ES-I3 (cell line): ENCODE measurements around the gene TCP1.
"Not testable (repeated sequence)": the region's sequence is repeated elsewhere in the genome, so short reads cannot be mapped to it uniquely, and the experiment has no call there.

Source experiments
- H3K36me3 ChIP-seq: 2 replicates; pipeline ENCODE4 v1.6.1; 2013; ENCODE audit warnings: mild to moderate bottlenecking, low read length, control low read depth, moderate library complexity; ENCODE audit not compliant: insufficient read depth
- H3K4me1 ChIP-seq: 2 replicates; pipeline ENCODE4 v1.6.1; 2013; ENCODE audit warnings: mild to moderate bottlenecking, control low read depth, low read length; ENCODE audit not compliant: insufficient read depth
- H3K9ac ChIP-seq: 2 replicates; pipeline ENCODE4 v1.6.1; 2013; ENCODE audit warnings: low read depth, mild to moderate bottlenecking, low read length, moderate library complexity
- H3K9me3 ChIP-seq: 2 replicates; pipeline ENCODE4 v1.6.1; 2013; ENCODE audit warnings: mild to moderate bottlenecking, low read length, moderate library complexity; ENCODE audit not compliant: control insufficient read depth, insufficient read depth

The TCP1 gene

GRCh38 chr6:159753081-159753872 lies 36.1 kb downstream of the TCP1 start:
- 0 out of 2 replicates have a peak, but pooled peaks cover under 1% of the 10 kb centered on the region for H3K4me1 ChIP-seq
- H3K9ac ChIP-seq = no peak overlapping the region
- H3K9me3 ChIP-seq = no peaks in the 10 kb centered on the region
- H3K36me3 ChIP-seq = peaks cover 23% of the 10 kb centered on the region

DNA sequence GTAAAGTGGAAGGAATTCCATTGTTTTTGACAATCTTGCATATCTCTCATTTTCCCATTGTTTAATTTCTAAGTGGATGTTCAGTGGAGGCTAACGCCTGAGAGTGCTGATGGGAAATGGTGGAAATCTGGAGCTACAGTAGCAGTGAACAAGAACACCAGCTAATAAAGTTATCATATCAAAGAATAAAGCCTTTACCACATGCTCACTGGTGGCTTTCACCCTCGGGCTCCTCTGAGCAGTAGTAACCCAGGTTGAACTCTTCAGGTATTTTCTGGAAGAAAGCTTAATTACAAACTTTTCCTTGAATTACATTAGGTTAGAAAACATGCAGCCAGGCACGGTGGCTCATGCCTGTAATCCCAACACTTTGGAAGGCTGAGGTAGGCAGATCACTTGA lies 38.0 kb downstream of the TCP1 start:
- H3K4me1 ChIP-seq = no peaks in the 10 kb centered on the region
- H3K36me3 ChIP-seq = peaks cover 23% of the 10 kb centered on the region
- H3K9ac ChIP-seq = no peak overlapping the region
- H3K9me3 ChIP-seq = no peaks in the 10 kb centered on the region

- not testable (repeated sequence) for H3K9me3 ChIP-seq, H3K9ac ChIP-seq, H3K4me1 ChIP-seq
- peaks cover 25% of the 10 kb centered on the region for H3K36me3 ChIP-seq
Measured at GRCh38 chr6:159748127-159748526, 41.3 kb downstream of the TCP1 start.

GRCh38 chr6:159746759-159747158 lies 42.6 kb downstream of the TCP1 start:
- H3K9me3 ChIP-seq = no peaks in the 10 kb centered on the region
- peaks cover 29% of the 10 kb centered on the region for H3K36me3 ChIP-seq
- no peaks in the 10 kb centered on the region for H3K4me1 ChIP-seq
- H3K9ac ChIP-seq = no peak overlapping the region

GRCh38 chr6:159745081-159745480 lies 44.3 kb downstream of the TCP1 start:
- H3K9ac ChIP-seq = no peak overlapping the region
- H3K9me3 ChIP-seq = no peaks in the 10 kb centered on the region
- no peaks in the 10 kb centered on the region for H3K4me1 ChIP-seq
- peaks cover 33% of the 10 kb centered on the region for H3K36me3 ChIP-seq

DNA sequence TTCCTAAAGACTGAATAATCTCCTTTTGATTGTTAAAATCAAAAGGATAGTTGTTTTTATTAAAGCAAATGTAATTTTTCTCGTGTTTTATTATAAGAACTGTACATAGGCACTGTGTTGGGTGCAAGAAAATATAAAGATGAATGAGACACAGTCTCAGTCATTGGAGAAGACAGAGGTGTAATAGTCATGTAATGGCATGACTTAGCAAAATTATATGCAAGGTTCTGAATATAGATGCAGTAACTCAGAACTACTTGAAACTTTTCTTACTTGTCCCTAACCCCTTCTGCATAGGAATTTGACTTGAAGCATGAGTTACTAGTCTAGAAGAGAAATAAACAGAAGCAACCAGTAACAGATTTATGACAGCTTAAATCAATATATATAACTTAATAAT lies 47.2 kb downstream of the TCP1 start:
- Histone ChIP-seq H3K4me1 (no peaks in the 10 kb centered on the region), H3K9ac (no peak overlapping the region), H3K36me3 (peaks cover 30% of the 10 kb centered on the region), H3K9me3 (no peaks in the 10 kb centered on the region)

DNA sequence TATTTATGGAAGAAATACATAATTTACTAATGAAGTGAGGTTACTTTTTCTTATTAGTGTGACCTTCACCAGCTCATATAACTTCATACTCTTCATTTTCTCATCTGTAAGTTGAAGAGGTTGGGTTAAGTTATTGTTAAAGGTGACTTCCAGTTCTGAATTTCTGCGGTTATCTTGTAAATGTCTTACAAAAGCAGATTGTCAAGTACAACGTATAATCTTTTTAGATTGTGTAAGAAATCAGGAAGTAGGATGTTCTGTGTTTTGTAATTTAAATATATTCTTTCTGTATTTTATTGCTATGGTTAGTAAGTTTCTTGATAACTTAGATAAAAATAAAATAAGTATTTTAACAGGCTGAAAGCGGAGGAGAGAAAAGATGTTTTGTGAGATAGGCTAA lies 50.1 kb downstream of the TCP1 start:
- Histone ChIP-seq H3K9me3 (no peaks in the 10 kb centered on the region), H3K36me3 (peaks cover 14% of the 10 kb centered on the region), H3K4me1 (no peaks in the 10 kb centered on the region), H3K9ac (no peak overlapping the region)

- peaks cover 10% of the 10 kb centered on the region for H3K36me3 ChIP-seq
- no peak overlapping the region for H3K9ac ChIP-seq
- H3K9me3 ChIP-seq = no peaks in the 10 kb centered on the region
- H3K4me1 ChIP-seq = no peaks in the 10 kb centered on the region
Measured at GRCh38 chr6:159736908-159737307, 52.5 kb downstream of the TCP1 start.

GRCh38 chr6:159733395-159733794 lies 56.0 kb downstream of the TCP1 start:
- H3K4me1 ChIP-seq = peaks cover 11% of the 10 kb centered on the region; the same call in 1 of the 2 replicates
- H3K36me3 ChIP-seq, H3K9me3 ChIP-seq, H3K9ac ChIP-seq: not testable (repeated sequence)

GRCh38 chr6:159732550-159732949 lies 56.9 kb downstream of the TCP1 start:
- H3K36me3 ChIP-seq, H3K9ac ChIP-seq, H3K9me3 ChIP-seq: not testable (repeated sequence)
- H3K4me1 ChIP-seq = peaks cover 11% of the 10 kb centered on the region; the same call in 1 of the 2 replicates

GRCh38 chr6:159730332-159730676 lies 59.1 kb downstream of the TCP1 start:
- Histone ChIP-seq H3K4me1 (peaks cover 11% of the 10 kb centered on the region; the same call in 1 of the 2 replicates), H3K9ac (no peak overlapping the region)

DNA sequence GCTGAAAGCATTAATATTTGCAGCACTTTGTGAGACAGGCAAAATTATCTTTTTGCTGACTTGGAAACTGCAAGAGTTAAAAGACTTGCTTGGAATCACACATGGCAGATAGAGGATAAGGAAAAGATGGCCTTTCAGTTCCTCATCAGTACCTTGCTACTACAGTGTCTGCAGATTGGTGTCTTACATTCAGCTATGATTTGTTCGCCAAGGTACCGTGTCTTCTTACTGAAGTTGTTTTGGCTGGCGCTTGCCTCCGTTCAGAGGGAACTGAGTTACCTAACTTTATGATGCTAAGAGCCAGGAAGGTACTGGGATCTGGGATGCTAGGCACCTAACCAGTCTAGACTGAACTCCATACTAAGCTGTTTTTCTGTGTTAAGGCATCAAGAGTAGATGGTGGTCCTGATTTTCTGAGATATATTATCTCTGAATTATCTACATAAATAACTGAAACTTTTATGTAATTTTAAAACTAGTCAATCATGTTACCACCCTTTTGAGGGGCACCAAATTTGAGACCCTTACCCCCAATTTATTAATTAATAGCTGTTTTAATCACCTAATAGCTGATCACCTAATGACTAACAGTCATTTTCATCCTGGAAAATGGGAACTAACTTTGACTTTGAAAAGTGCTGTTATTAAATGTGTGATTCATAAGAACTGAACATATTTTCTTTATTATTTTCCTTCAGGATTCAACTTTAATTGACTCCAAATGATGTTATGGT lies 59.6 kb downstream of the TCP1 start:
- H3K9me3 ChIP-seq = no peaks in the 10 kb centered on the region
- peak overlapping the region; percentile 16; the same call in 1 of the 2 replicates for H3K9ac ChIP-seq
- no peaks in the 10 kb centered on the region for H3K36me3 ChIP-seq
- peaks cover 11% of the 10 kb centered on the region; the same call in 1 of the 2 replicates for H3K4me1 ChIP-seq

More at GRCh38 chr6:159730332-159730676, 59.1 kb downstream of the TCP1 start:
- Histone ChIP-seq H3K9me3 (no peaks in the 10 kb centered on the region), H3K36me3 (no peaks in the 10 kb centered on the region)

DNA sequence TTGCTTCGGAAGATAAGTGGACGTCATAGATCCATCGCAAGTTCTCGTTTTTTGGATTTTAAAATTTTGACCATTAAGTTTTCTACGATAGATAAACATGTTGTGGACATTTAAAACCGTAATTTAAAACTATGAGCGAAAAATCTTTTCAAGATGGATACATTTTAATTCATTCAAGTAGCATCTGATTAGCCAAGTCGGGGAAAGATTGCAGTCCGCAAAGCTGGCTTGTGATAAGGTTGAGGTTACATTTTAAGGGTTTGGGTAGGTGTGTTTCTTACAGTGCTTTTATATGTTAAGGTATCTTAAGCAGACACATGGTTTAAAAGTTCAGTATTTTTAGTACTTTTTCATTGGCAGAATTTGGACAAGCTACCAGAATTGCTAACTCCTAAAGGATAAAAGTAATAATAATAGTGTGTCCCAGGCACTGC lies 60.9 kb downstream of the TCP1 start:
- Histone ChIP-seq H3K9ac (peak overlapping the region; percentile 93), H3K9me3 (no peaks in the 10 kb centered on the region), H3K4me1 (peaks cover 11% of the 10 kb centered on the region; the same call in 1 of the 2 replicates), H3K36me3 (no peaks in the 10 kb centered on the region)
